Activated CD4-positive, CD25-positive, alpha-beta regulatory T cell treated with anti-CD3 and anti-CD28 coated beads, Interleukin-2, amount 50 U/mL, for 72 hours (primary cell): Measurements from ENCODE around the gene METTL15.
"Not testable (repeated sequence)": the region's sequence is repeated elsewhere in the genome, so short reads cannot be mapped to it uniquely, and the experiment has no call there.

ENCODE experiments used
- DNase-seq: peaks from one replicate; pipeline ENCODE4 v3.0.0; 2021

METTL15 gene

DNA sequence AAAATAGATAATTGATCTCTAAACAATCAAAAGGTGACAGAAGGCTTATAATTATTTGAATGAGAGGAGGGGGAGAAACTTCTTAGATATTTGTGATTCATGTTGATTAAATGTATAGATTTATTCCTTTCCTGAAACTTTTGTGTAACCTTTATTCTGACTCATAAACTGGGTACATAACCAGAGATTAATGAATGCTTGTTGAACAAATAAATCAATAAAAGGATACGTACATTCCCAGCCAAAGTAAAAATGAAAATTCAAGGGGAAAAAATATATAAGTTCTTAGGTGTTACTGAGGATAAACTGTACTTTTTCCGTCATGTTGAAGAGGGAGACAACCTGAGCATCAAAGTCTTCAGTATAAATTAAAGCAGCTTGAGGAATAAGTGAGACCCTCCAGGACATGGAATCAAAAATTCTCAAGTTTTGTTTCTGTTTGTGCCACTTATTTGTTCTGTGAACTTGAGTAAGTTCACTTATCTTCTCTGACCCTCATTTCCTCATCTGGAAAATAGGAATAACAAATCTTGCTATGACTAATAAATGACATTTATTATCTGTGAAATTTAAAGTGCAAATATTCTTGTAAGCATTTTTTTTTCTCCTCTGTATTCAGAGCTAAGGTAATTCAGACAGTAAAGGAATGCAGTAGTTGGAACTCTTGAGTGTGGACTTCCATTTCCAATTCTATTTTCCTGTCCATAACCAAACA is 195.4 kb downstream of the METTL15 start:
- no peak for DNase-seq

DNA sequence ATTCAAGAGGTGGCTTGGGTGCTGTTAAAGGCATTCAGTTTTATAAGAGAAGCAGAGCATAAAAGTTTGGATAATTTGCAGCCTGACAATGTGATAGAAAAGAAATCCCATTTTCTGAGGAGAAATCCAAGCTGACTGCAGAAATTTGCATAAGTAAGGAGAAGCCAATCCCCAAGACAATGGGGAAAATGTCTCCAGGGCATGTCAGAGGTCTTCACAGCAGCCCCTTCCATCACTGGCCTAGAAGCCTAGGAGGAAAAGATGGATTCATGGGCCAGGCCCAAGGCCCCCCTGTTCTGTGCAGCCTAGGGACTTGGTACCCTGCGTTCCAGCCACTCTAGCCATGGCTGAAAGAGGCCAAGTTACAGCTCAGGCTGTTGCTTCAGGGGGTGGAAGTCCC is 207.3 kb downstream of the METTL15 start:
- DNase-seq, result no peak

DNA sequence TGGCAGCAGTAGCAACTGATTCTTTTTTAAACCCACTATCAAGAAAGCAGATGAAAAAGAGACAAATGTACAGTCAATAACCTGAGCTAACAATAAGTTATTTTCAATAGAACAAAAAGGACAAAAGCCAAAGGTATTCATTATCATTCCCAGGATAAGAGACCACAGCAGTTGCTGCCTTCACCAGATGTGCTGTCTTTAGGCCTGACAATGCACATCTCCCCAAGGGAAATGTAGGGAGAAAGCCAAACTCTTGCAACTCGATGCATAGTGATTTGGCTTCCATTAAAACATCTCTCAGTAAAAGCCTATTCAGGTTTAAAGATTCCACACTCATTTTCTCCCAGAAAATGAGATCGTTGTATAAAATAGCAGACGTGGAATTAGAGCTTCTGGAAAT is 210.7 kb downstream of the METTL15 start:
- DNase-seq, result no peak

DNA sequence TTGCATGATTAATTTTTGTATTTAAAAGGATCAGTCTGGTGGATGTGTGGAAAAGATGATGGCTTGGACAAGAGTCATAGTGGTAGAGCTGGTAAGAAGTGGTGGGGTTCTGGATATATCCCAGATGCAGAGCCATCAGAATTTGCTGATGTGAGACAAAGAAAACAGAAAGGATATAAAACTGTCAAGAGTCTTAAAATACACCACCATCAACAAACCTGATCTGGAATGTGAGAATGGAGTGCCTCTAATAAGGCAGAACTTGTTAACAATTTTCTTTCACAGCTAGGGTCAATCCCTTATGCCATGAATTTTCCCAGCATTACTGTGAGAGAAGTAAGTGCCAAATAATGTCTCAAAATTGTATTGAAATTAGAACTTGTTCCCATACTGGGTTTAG is 215.4 kb downstream of the METTL15 start:
- DNase-seq, result no peak

DNA sequence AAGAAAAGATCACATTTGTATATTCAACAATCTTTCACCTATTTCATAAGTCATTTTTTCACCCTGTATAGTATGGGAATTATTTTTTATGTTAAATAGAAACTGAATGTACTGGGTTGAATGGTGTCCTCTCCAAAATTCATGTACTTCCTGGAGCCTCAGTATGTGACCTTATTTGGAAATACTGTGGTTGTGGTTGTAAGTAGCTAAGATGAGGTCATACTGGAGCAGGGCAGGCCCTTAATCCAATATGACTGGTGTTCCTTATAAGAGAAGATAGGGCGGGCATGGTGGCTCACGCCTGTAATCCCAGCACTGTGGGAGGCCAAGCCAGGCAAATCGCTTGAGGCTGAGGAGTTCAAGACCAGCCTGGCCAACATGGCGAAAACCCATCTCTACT is 224.2 kb downstream of the METTL15 start:
- not testable (repeated sequence) for DNase-seq

DNA sequence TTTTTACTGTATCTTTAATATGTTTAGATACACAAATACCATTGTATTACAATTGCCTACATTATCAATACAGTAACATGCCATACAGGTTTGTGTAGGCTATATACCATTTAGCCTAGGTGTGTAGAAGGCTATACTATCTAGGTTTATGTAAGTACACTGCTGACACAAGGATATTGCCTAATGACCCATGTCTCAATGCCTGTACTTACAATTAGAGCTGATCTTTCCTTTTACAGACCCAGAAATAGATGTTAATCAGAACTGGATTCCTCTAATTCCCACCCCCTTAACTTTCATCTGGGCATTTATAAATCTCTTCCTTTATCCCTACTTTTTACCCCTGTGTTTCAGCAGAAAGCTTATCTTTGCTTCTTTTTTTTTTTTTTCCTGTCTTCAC is 229.5 kb downstream of the METTL15 start:
- DNase-seq, result no peak

DNA sequence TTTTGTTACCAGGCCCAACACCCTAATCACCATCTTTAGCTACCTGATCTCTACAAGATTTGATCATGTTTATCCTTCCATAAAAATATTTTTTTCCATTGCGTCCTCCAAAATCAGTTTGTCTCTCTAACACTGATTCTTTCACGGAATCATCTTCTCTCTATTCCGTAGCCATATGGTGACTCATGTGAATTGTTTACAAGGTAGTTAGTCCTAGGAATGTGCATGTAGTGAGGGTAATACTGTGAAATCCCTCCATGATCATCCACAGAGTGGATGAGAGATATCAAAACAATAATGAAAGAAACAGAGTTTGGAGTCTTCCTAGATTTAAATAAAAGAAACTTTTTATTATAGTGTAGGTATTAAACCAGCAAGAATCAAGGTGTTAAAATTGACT is 230.2 kb downstream of the METTL15 start:
- DNase-seq, result no peak

DNA sequence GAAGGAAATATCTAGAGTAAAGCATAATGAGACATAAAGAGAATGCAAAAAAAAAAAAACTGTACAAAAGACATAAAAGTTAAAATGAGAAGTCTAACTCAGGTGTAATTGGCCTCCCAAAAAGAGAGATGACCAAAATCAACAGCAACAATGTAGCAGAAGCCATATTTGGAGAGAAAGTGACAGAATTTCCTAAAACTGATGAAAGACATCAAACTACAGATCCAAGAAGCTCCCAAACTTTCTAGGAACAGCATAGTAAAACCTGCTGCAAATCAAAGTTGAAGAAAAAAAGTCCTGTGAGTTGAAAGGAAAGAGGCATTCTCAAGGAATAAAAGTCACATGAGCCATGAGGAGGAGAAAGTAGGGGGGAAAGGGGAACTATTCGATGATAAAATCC is 231.3 kb downstream of the METTL15 start:
- DNase-seq, result no peak

DNA sequence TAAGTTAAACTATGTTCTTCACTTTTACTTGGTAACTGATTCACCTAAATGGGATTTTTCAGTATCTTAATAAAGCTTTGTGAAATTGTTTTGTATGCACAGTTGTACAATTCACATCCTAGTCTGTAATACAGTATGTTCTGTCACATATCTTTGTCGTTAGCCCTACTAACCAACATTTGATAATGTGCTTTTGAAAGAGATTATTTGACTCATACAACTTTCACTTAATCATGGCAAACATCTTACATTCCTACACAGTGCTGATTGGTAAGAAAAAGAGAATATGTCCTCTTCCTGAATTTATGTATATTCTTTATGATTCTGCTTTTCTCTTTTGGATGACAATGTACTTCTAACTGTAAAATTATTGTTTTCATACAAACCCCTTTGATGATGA is 234.5 kb downstream of the METTL15 start:
- no peak for DNase-seq

DNA sequence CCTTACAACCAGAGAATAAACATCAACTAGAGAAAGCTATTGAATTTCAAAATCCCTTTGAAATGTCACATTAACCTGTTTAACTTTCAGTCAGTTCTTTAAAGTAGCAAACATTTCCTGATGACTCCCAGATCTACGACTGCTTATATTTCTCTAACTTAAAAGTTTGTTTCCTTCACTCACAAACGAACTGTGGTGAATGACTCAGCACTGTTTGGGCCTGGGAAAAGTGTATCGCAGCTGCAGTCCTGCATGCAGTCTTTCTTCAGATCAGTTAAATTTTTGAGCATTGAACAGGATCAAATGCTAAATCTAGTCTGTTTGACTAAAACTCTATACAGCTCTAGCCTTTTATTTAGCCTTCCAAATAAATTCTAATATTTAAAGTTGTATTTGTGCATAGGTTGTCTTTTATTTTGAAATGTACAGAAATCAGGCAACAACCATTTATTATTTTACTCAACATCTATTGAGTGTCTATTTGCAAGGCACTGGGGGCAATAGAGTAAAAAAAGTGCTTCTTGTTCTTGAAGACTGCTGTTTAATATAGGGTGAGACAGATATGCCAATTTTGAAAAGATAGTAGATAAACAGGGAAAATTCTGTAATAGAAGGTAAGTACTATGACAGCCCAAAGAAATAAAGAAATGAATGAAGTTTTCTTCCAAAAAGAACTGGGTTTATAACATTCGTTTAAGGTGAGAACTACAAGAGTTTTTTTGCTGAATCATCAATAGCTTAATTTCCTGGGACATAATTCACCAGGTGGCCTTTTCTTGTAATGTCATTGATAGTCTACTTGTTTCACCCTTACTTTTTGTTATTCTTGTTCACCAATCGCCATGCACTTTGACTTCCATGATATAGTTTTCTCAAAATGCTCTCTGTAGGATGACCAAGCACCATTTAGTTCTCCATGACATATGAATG is 235.4 kb downstream of the METTL15 start:
- DNase-seq, result no peak

DNA sequence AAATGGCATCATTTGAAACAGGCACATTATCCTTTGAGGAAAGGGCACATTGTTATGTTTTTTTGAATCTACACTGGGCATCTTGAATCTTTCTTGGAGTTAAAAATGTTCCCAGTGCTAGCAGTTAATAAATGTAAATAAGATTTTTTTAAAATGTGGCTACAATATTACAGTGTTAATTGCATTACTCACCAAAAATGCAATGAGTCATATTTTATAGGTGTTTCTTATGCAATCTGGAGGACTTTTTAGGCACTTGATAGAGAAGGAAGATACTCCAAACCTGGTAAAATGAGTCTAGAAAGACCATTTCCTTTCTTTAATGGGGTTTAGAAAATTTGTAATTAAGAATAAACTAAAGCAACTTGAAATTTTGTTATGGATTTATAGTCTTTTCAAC is 238.0 kb downstream of the METTL15 start:
- no peak for DNase-seq

DNA sequence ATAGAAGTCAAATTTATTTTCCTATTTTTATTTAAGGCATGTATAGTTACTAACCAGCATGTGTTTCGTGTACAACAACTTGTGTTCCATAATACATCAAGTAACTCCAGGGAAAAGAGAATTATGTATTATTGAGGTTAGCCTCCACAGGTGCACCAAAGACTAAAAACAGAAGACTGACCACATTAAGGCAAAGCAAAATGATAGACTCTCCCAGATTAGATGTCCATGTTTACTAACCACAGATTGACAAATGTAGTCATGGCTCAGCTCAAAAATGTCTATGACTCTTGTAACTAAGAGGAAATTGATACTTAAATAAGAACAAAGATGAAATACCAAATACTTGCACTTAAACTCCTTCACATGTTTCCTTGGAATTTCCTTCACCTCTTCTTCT is 238.5 kb downstream of the METTL15 start:
- no peak for DNase-seq

DNA sequence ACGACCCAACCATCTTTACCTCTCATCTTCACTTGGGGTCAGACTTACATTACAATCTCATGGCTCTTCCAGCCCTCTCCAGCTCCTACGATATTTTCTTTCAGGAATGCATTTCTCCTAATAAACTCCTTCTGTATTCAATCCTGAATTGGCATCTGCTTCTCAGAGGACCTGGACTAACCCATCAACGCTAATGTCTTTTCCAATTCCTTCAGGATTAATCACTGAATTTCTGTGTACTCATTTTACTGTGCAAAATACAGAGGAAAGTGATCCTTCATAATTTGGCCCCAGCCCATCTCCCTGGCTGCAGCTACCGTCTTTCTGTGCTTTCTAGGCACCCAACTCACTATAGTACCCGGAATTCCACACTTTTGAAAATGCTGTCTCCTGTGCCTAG is 239.2 kb downstream of the METTL15 start:
- DNase-seq, result no peak

DNA sequence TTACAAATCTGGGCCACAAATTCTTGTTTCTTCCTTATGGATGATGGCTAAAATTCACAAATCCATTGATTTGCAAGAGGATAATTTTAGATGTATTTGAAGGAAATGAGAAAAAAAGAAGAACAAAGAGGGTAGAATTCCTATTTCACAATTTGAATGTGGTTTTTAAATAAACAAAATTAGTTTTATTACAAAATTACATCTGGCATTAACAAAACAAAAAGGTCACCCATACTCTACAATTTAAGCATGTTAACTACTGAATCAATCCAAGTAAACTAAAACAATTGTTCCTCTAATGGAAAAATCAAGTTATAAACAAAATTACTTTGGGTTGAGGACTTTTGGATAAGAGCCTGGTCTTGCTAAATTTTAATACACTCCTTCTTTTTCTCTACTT is 242.0 kb downstream of the METTL15 start:
- DNase-seq, result no peak

DNA sequence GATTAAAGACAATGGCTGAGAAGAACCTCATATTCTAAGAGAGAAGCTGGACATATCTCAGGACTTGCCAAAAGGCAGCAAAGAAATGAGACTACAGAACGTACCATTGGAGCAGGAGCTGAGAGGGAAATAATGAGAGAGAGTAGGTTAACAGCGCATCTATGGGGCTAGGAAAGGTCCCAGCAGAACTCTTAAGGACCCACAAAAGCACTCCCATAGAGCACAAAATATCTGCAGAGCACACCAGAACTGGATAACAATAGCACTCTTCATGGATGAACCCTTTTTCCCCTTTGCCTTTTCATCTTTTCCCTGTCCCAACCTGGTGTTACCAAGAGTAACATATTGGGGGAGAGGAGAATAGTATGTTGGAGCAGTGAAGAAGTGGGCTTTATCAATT is 245.8 kb downstream of the METTL15 start:
- no peak for DNase-seq

DNA sequence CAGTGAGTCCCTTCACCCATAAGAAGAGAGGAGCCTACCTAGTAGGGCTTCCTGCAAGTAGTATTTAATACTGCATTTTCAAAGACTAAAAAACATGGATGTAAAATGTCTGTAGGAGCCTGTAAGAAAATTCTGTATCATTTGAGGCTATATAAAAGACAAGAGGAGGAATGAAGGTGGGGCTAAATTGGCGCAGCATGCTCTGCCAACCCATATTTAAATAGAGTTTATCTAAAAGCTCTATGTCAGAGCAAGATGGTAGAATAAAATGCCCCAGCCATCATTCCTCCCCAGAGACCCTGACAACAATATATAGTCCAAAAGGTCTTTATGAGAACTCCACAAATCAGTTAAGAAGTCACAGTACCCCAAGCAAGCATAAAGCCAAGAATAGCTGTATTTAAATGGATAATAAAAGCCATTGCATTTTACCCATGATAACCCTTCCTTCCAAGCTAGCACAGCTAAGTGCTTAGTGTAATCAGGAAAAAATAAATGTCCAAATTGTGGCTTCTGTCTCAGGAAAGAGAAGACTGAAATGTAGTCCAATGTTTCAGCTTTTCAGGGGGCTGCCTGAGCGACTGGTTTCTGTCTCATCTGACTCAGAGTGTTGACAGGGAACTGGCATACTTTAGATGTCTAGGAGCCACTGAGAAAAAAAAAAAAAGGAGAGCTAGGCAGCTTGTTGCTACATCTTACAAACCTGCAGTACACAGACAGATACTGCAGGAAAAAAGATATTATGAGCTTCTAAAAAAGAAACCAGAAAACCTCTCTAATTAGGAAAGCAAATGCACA is 258.6 kb downstream of the METTL15 start:
- no peak for DNase-seq

DNA sequence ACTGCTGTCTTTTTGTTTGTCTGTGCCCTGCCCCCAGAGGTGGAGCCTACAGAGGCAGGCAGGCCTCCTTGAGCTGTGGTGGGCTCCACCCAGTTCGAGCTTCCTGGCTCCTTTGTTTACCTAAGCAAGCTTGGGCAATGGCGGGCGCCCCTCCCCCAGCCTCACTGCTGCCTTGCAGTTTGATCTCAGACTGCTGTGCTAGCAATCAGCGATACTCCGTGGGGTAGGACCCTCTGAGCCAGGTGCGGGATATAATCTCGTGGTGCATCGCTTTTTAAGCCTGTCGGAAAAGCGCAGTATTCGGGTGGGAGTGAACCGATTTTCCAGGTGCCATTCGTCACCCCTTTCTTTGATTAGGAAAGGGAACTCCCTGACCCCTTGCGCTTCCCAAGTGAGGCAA is 269.9 kb downstream of the METTL15 start:
- not testable (repeated sequence) for DNase-seq
